Nephron progenitor cell (in vitro differentiated cells): ENCODE data around the gene SHC2.

ENCODE experiments used
- DNase-seq: peaks from one replicate; pipeline ENCODE4 v3.0.0; 2021
- H3K27ac Mint-ChIP-seq: 2 replicates; pipeline ENCODE4 v1.8.0; 2021; ENCODE audit warnings: mild to moderate bottlenecking, moderate library complexity, mixed read lengths
- H3K27me3 Mint-ChIP-seq: 2 replicates; pipeline ENCODE4 v1.8.0; 2021; ENCODE audit warnings: mild to moderate bottlenecking, low read depth, mixed read lengths; ENCODE audit not compliant: poor library complexity
- H3K36me3 Mint-ChIP-seq: 2 replicates; pipeline ENCODE4 v1.8.0; 2021; ENCODE audit warnings: low read depth, mixed read lengths
- H3K4me1 Mint-ChIP-seq: 2 replicates; pipeline ENCODE4 v1.8.0; 2021; ENCODE audit warnings: mixed read lengths
- H3K4me3 Mint-ChIP-seq: 2 replicates; pipeline ENCODE4 v1.8.0; 2021; ENCODE audit warnings: mild to moderate bottlenecking, moderate library complexity, mixed read lengths
- H3K9me3 Mint-ChIP-seq: 2 replicates; pipeline ENCODE4 v1.8.0; 2021; ENCODE audit warnings: mild to moderate bottlenecking, moderate library complexity, mixed read lengths
- CTCF ChIP-seq: fragments of 200-600 bp; sonication (generic); IDR thresholded peaks from 2 replicates; pipeline ENCODE4 v1.5.0; 2021; ENCODE audit warnings: antibody characterized with exemption

Gene SHC2

GRCh38 chr19:444677-445210, 16.1 kb downstream of the SHC2 start:
- Mint-ChIP-seq H3K36me3 (peaks cover 27% of the 10 kb centered on the region), H3K9me3 (peaks cover 10% of the 10 kb centered on the region), H3K4me1 (peaks cover 41% of the 10 kb centered on the region), H3K27ac (no peak overlapping the region), H3K27me3 (peaks cover 3% of the 10 kb centered on the region), H3K4me3 (no peak overlapping the region)
- no peak for TF ChIP-seq CTCF
- no peak for DNase-seq

GRCh38 chr19:443005-443404, 17.8 kb downstream of the SHC2 start:
- TF ChIP-seq CTCF, result no peak
- Mint-ChIP-seq H3K27me3 (peaks cover 3% of the 10 kb centered on the region), H3K4me1 (peaks cover 33% of the 10 kb centered on the region), H3K36me3 (peaks cover 22% of the 10 kb centered on the region), H3K27ac (no peak overlapping the region), H3K4me3 (no peak overlapping the region), H3K9me3 (peaks cover 10% of the 10 kb centered on the region)
- no peak for DNase-seq

GRCh38 chr19:442085-442484, 18.7 kb downstream of the SHC2 start:
- peaks cover 32% of the 10 kb centered on the region for H3K4me1 Mint-ChIP-seq
- H3K27ac Mint-ChIP-seq, result no peak overlapping the region
- H3K4me3 Mint-ChIP-seq, result no peak overlapping the region
- DNase-seq, result no peak
- no peak for TF ChIP-seq CTCF
- H3K9me3 Mint-ChIP-seq, result peaks cover 10% of the 10 kb centered on the region
- peaks cover 30% of the 10 kb centered on the region for H3K36me3 Mint-ChIP-seq
- peaks cover 4% of the 10 kb centered on the region for H3K27me3 Mint-ChIP-seq

- Mint-ChIP-seq H3K9me3 (peaks cover 10% of the 10 kb centered on the region), H3K27me3 (peaks cover 5% of the 10 kb centered on the region), H3K27ac (no peak overlapping the region), H3K4me1 (peaks cover 30% of the 10 kb centered on the region), H3K4me3 (no peak overlapping the region), H3K36me3 (peaks cover 32% of the 10 kb centered on the region)
- DNase-seq, result no peak
- no peak for TF ChIP-seq CTCF
These were observed 19.5 kb downstream of the SHC2 start for GRCh38 chr19:441213-441836.

- H3K36me3 Mint-ChIP-seq, result peaks cover 32% of the 10 kb centered on the region
- no peak overlapping the region for H3K4me3 Mint-ChIP-seq
- peaks cover 29% of the 10 kb centered on the region for H3K4me1 Mint-ChIP-seq
- peaks cover 5% of the 10 kb centered on the region for H3K27me3 Mint-ChIP-seq
- DNase-seq, result no peak
- H3K27ac Mint-ChIP-seq, result no peak overlapping the region
- peaks cover 10% of the 10 kb centered on the region for H3K9me3 Mint-ChIP-seq
- no peak for TF ChIP-seq CTCF
These were observed 20.2 kb downstream of the SHC2 start for GRCh38 chr19:440391-441212.
